Vagina (tissue), 2 donors: ENCODE results near the gene COQ2. TPM values are rescaled to one million over a fixed set of nuclear protein-coding genes. Genes with fewer than 3 reads are reported as not detected.

Experiments used
- DNase-seq, 2 donors: peaks; one replicate each; pipeline ENCODE4 v3.0.0-alpha.2; 2017; ENCODE audit errors: extremely low spot score in 2 of 2
- H3K27ac ChIP-seq: fragments of 200-600 bp; sonication (generic); one replicate; pipeline ENCODE4 v1.5.1; 2019
- H3K27me3 ChIP-seq: fragments of 200-600 bp; sonication (generic); one replicate; pipeline ENCODE4 v1.5.1; 2019
- H3K36me3 ChIP-seq, 2 donors: fragments of 200-600 bp; sonication (generic); one replicate each; pipeline ENCODE4 v1.5.1; 2017 to 2019
- H3K4me1 ChIP-seq: fragments of 200-600 bp; sonication (generic); one replicate; pipeline ENCODE4 v1.5.1; 2019
- H3K4me3 ChIP-seq, 2 donors: fragments of 200-600 bp; sonication (generic); 1 replicate in 1 of 2; 2 replicates in 1 of 2; pipeline ENCODE4 v1.5.1; 2016 to 2019
- H3K9me3 ChIP-seq: fragments of 200-600 bp; sonication (generic); one replicate; pipeline ENCODE4 v1.5.1; 2019
- CTCF ChIP-seq, 3 experiments: fragments of 450-650 bp in 2 of 3; fragments of 200-600 bp in 1 of 3; sonication (generic) in 1 of 3; IDR thresholded peaks; one replicate each; pipeline ENCODE4 v1.5.1; 2017 to 2019; ENCODE audit warnings: antibody characterized with exemption in 3 of 3, mild to moderate bottlenecking in 2 of 3, moderate library complexity in 2 of 3
- POLR2A ChIP-seq, 2 donors: fragments of 450-650 bp; IDR thresholded peaks; one replicate each; pipeline ENCODE4 v1.6.1; 2017; ENCODE audit warnings: antibody characterized with exemption in 2 of 2, mild to moderate bottlenecking in 2 of 2, moderate library complexity in 2 of 2
- POLR2AphosphoS5 ChIP-seq, 2 donors: sonication (generic); formaldehyde crosslinking; IDR thresholded peaks; one replicate each; pipeline ENCODE4 v1.9.0; 2017; ENCODE audit warnings: antibody characterized with exemption in 2 of 2, mild to moderate bottlenecking in 2 of 2, low read depth in 1 of 2; ENCODE audit not compliant: insufficient read depth in 1 of 2
- intact Hi-C: fragments of 100-400 bp; cut with DNase I; formaldehyde crosslinking; loops from one replicate; pipeline ENCODE4 v1.15.1; 2023
- total RNA-seq: library from RNA; depleted of rRNA; stranded (reverse); fragments of >200 nt; gene quantifications from one replicate; pipeline ENCODE4 v1.2.3, GENCODE V29; 2016

COQ2 gene
- total RNA-seq, 1 donor from 2014 or later, result 4.2 TPM

GRCh38 chr4:83223781-83224180 is 60.8 kb downstream of the COQ2 start:
- Histone ChIP-seq H3K4me3 (no peak overlapping the region), H3K27ac (no peak overlapping the region), H3K9me3 (no peaks in the 10 kb centered on the region), H3K27me3 (no peaks in the 10 kb centered on the region), H3K36me3 (no peaks in the 10 kb centered on the region), H3K4me1 (peaks cover 14% of the 10 kb centered on the region)
- TF ChIP-seq POLR2AphosphoS5 (IDR thresholded peaks at IDR 0.05; ENCODE audit: insufficient read depth in 1 of 2, low read depth in 1 of 2) (no peak), CTCF (IDR thresholded peaks at IDR 0.05) (no peak), POLR2A (IDR thresholded peaks at IDR 0.05) (no peak)
- peak in 1 of 2 donors; percentile 32 for DNase-seq
- intact Hi-C loops, result no loop called here

GRCh38 chr4:83221897-83222441 is 62.6 kb downstream of the COQ2 start:
- no peak for TF ChIP-seq POLR2AphosphoS5 (IDR thresholded peaks at IDR 0.05; ENCODE audit: insufficient read depth in 1 of 2, low read depth in 1 of 2)
- TF ChIP-seq CTCF (IDR thresholded peaks at IDR 0.05), result no peak
- TF ChIP-seq POLR2A (IDR thresholded peaks at IDR 0.05), result no peak
- peaks cover 16% of the 10 kb centered on the region for H3K4me1 ChIP-seq
- no peaks in the 10 kb centered on the region for H3K27me3 ChIP-seq
- no peaks in the 10 kb centered on the region for H3K36me3 ChIP-seq
- H3K27ac ChIP-seq, result no peak overlapping the region
- H3K9me3 ChIP-seq, result no peaks in the 10 kb centered on the region
- no peak for DNase-seq
- no peak overlapping the region for H3K4me3 ChIP-seq
- intact Hi-C loops, result no loop called here

GRCh38 chr4:83219344-83220331 is 65.0 kb downstream of the COQ2 start:
- intact Hi-C loops, result no loop called here
- H3K36me3 ChIP-seq, result no peaks in the 10 kb centered on the region
- TF ChIP-seq POLR2AphosphoS5 (IDR thresholded peaks at IDR 0.05; ENCODE audit: insufficient read depth in 1 of 2, low read depth in 1 of 2) (no peak), POLR2A (IDR thresholded peaks at IDR 0.05) (no peak), CTCF (IDR thresholded peaks at IDR 0.05) (no peak)
- H3K27ac ChIP-seq, result no peak overlapping the region
- no peaks in the 10 kb centered on the region for H3K9me3 ChIP-seq
- DNase-seq, result peak in 1 of 2 donors; percentile 70
- peak overlapping the region in 1 of 2 donors; percentile 14 for H3K4me3 ChIP-seq
- H3K4me1 ChIP-seq, result peaks cover 16% of the 10 kb centered on the region
- no peaks in the 10 kb centered on the region for H3K27me3 ChIP-seq

GRCh38 chr4:83217721-83218522 is 66.7 kb downstream of the COQ2 start:
- TF ChIP-seq CTCF (IDR thresholded peaks at IDR 0.05) (no peak), POLR2AphosphoS5 (IDR thresholded peaks at IDR 0.05; ENCODE audit: insufficient read depth in 1 of 2, low read depth in 1 of 2) (peak in 1 of 2 donors; percentile 11)
- DNase-seq, result peak in 1 of 2 donors; percentile 77
- Histone ChIP-seq H3K9me3 (no peaks in the 10 kb centered on the region), H3K4me1 (peaks cover 16% of the 10 kb centered on the region), H3K27me3 (no peaks in the 10 kb centered on the region), H3K36me3 (no peaks in the 10 kb centered on the region), H3K4me3 (no peak overlapping the region), H3K27ac (no peak overlapping the region)
- intact Hi-C loops, result no loop called here
